ENCODE results near the gene ZNF410. TPM values are rescaled to one million over a fixed set of nuclear protein-coding genes. Genes with fewer than 3 reads are reported as not detected.

The ZNF410 gene
- total RNA-seq, 2 donors from 2014 or later: 47.7 to 56.5 TPM

- Histone ChIP-seq H3K27ac (no peak overlapping the region), H3K9me3 (no peaks in the 10 kb centered on the region), H3K4me3 (no peak overlapping the region), H3K27me3 (replicated peaks; ENCODE audit: insufficient read depth) (no peaks in the 10 kb centered on the region), H3K36me3 (no peaks in the 10 kb centered on the region), H3K4me1 (replicated peaks) (no peaks in the 10 kb centered on the region)
- no peak for DNase-seq (ENCODE audit: low spot score)
- TF ChIP-seq POLR2AphosphoS5 (IDR thresholded peaks at IDR 0.05) (no peak), POLR2A (IDR thresholded peaks at IDR 0.05) (no peak)
- TF ChIP-seq, protein P1, sequence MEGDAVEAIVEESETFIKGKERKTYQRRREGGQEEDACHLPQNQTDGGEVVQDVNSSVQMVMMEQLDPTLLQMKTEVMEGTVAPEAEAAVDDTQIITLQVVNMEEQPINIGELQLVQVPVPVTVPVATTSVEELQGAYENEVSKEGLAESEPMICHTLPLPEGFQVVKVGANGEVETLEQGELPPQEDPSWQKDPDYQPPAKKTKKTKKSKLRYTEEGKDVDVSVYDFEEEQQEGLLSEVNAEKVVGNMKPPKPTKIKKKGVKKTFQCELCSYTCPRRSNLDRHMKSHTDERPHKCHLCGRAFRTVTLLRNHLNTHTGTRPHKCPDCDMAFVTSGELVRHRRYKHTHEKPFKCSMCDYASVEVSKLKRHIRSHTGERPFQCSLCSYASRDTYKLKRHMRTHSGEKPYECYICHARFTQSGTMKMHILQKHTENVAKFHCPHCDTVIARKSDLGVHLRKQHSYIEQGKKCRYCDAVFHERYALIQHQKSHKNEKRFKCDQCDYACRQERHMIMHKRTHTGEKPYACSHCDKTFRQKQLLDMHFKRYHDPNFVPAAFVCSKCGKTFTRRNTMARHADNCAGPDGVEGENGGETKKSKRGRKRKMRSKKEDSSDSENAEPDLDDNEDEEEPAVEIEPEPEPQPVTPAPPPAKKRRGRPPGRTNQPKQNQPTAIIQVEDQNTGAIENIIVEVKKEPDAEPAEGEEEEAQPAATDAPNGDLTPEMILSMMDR (IDR thresholded peaks at IDR 0.05): no peak
- intact Hi-C loops (cut with DNase I): no loop called here
- WGBS: 79% methylated on average over 6 of the region's 6 CpGs
These were observed 89.5 kb downstream of the ZNF410 start for GRCh38 chr14:73976125-73976524.

DNA sequence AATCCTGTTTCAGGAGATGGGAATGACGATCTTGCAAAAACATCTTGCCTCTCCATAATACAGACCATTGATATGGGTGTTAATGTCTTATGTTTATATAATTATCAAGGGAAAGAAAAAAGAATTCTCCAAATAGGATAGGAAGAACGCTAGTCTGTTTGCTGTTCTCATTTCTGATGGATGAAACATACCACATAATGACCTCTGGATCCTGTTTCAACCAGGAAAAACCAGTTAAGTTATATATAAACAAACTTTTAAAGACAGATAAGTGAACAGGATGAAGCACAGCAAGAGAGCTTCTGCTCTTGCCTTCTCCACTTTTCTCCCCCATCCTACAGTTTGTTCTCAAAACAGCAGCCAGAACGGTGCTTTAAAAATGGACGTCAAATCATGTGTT is 91.2 kb downstream of the ZNF410 start:
- Histone ChIP-seq H3K4me3 (no peak overlapping the region), H3K4me1 (replicated peaks) (no peaks in the 10 kb centered on the region), H3K27me3 (replicated peaks; ENCODE audit: insufficient read depth) (no peaks in the 10 kb centered on the region), H3K36me3 (no peaks in the 10 kb centered on the region), H3K27ac (peak overlapping the region; percentile 51 to 70), H3K9me3 (no peaks in the 10 kb centered on the region)
- DNase-seq (ENCODE audit: low spot score): no peak
- WGBS: 27% methylated on average over 4 of the region's 4 CpGs
- peak; percentile 24 for TF ChIP-seq POLR2AphosphoS5 (IDR thresholded peaks at IDR 0.05)
- TF ChIP-seq, protein P1 (IDR thresholded peaks at IDR 0.05): no peak
- TF ChIP-seq POLR2A (IDR thresholded peaks at IDR 0.05): no peak
- intact Hi-C loops (cut with DNase I): no loop called here

Small RNA genes within 50 kb of the gene (small RNA-seq; reads per million reads assigned to genes)
- gene AC005520.4 (0 reads per million in 2 donors), gene RF00019 (0 reads per million in 2 donors)

Other genes starting within 250 kb of the ZNF410 start
- 1 to 10 TPM; 8.5 to 10.0 TPM for gene DNAL1, start 241.9 kb upstream of the ZNF410 start, total RNA-seq
- 10 to 100 TPM; 18.6 to 62.7 TPM for gene PNMA1, start 172.5 kb upstream of the ZNF410 start, total RNA-seq
- gene PTGR2, start 35.0 kb upstream of the ZNF410 start, total RNA-seq: 10 to 100 TPM; 10.7 to 13.6 TPM
- 10 to 100 TPM in 1 of 2 donors, 1 to 10 TPM in 1; 9.3 to 13.8 TPM for gene FAM161B, start 63.2 kb downstream of the ZNF410 start, total RNA-seq
- gene COQ6, start 63.4 kb downstream of the ZNF410 start, total RNA-seq: 10 to 100 TPM; 26.1 to 59.9 TPM
- gene ENTPD5, start 132.4 kb downstream of the ZNF410 start, total RNA-seq: 10 to 100 TPM; 33.4 to 63.6 TPM
- gene BBOF1, start 132.5 kb downstream of the ZNF410 start, total RNA-seq: 1 to 10 TPM; 3.6 to 5.9 TPM
- gene ALDH6A1, start 197.6 kb downstream of the ZNF410 start, total RNA-seq: 10 to 100 TPM; 78.2 to 85.8 TPM
- 1 to 10 TPM; 7.8 to 8.1 TPM for gene LIN52, start 198.1 kb downstream of the ZNF410 start, total RNA-seq